Measurements from ENCODE around the gene ATP9B. TPM values are rescaled to one million over a fixed set of nuclear protein-coding genes. Genes with fewer than 3 reads are reported as not detected.

Gene ATP9B
- total and polyA plus RNA-seq, 3 donors from 2014 or later = 32.4 to 113 (median 78.2) TPM

DNA sequence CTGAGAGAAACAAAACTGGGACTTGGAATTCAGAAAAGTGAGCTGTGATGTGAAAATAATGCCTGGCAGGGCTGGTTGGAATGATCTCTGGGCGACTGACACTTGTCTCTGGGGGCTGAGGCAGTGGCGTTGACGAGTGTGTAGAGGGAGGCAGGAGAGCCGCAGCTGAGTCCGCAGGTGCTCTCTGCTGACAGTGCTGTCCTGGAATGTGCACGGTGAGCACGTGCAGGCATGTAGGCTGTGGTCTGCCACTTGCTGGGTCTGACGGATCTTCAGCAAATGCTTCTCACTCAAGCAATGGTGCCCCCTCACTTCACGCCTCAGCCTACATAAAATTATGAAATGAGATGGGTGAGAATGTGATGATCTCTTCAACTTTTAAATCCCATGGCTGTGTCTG is 38.5 kb upstream of the ATP9B start:
- TF ChIP-seq, protein P1, sequence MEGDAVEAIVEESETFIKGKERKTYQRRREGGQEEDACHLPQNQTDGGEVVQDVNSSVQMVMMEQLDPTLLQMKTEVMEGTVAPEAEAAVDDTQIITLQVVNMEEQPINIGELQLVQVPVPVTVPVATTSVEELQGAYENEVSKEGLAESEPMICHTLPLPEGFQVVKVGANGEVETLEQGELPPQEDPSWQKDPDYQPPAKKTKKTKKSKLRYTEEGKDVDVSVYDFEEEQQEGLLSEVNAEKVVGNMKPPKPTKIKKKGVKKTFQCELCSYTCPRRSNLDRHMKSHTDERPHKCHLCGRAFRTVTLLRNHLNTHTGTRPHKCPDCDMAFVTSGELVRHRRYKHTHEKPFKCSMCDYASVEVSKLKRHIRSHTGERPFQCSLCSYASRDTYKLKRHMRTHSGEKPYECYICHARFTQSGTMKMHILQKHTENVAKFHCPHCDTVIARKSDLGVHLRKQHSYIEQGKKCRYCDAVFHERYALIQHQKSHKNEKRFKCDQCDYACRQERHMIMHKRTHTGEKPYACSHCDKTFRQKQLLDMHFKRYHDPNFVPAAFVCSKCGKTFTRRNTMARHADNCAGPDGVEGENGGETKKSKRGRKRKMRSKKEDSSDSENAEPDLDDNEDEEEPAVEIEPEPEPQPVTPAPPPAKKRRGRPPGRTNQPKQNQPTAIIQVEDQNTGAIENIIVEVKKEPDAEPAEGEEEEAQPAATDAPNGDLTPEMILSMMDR (IDR thresholded peaks at IDR 0.05) = no peak
- no peak for TF ChIP-seq POLR2A (IDR thresholded peaks at IDR 0.05)
- no peaks in the 10 kb centered on the region for H3K4me1 ChIP-seq
- H3K27ac ChIP-seq = no peak overlapping the region
- 80 to 90% methylated on average over 9 of the region's 9 CpGs for WGBS, 2 donors
- intact Hi-C loops (cut with DNase I; ENCODE audit: low total_unique reads) = no loop called here
- no peak for DNase-seq
- no peaks in the 10 kb centered on the region for H3K36me3 ChIP-seq (ENCODE audit: low read depth, missing control alignments)
- H3K27me3 ChIP-seq = no peaks in the 10 kb centered on the region
- H3K9me3 ChIP-seq = no peaks in the 10 kb centered on the region
- no peak overlapping the region for H3K4me3 ChIP-seq

DNA sequence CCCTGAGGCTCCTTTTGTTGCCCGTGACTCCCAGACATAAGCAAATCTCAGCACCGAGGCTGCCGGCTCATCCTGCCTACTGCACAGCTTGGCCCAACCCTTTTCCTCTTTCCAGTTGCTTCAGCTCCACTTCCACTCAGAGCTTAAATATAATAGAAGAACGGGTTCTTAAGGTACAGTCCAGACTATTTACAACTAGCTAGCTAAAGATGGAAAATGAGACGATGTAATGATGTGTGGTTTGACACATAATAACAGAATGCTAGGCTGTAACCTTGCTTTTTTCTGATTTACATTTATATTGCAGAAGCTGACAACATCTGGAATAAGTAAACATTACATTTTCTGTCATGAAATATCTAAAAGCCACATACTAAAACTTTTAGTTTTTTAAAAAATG is 26.9 kb upstream of the ATP9B start:
- Histone ChIP-seq H3K9me3 (no peaks in the 10 kb centered on the region), H3K4me3 (no peak overlapping the region), H3K36me3 (ENCODE audit: low read depth, missing control alignments) (no peaks in the 10 kb centered on the region), H3K27me3 (no peaks in the 10 kb centered on the region), H3K27ac (no peak overlapping the region), H3K4me1 (no peaks in the 10 kb centered on the region)
- 63 to 84% methylated on average over 5 of the region's 5 CpGs for WGBS, 2 donors
- TF ChIP-seq, protein P1 (IDR thresholded peaks at IDR 0.05) = no peak
- no peak for TF ChIP-seq POLR2A (IDR thresholded peaks at IDR 0.05)
- intact Hi-C loops (cut with DNase I; ENCODE audit: low total_unique reads) = no loop called here
- DNase-seq = no peak

DNA sequence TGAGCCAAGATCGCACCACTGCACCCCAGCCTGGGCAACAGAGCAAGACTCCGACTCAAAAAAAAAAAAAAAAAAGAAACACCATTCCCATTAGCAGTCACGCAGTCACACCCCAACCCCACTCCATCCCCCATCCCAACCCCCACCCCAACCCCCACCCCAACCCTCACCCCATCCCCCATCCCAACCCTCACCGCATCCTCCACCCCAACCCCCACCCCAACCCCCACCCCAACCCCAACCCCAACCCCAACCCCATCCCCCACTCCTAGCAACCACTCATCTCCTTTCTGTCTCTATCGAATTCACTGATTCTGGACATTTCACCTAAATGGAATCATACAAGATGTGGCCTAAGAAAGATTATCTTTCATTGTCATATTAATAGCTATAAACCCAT is 25.9 kb upstream of the ATP9B start:
- WGBS, 2 donors = 92 to 93% methylated on average over 5 of the region's 5 CpGs
- H3K36me3 ChIP-seq (ENCODE audit: low read depth, missing control alignments) = no peaks in the 10 kb centered on the region
- H3K27ac ChIP-seq = no peak overlapping the region
- H3K27me3 ChIP-seq = no peaks in the 10 kb centered on the region
- no peaks in the 10 kb centered on the region for H3K9me3 ChIP-seq
- H3K4me3 ChIP-seq = no peak overlapping the region
- H3K4me1 ChIP-seq = no peaks in the 10 kb centered on the region
- TF ChIP-seq, protein P1 (IDR thresholded peaks at IDR 0.05) = no peak
- TF ChIP-seq POLR2A (IDR thresholded peaks at IDR 0.05) = no peak
- intact Hi-C loops (cut with DNase I; ENCODE audit: low total_unique reads) = no loop called here
- no peak for DNase-seq

DNA sequence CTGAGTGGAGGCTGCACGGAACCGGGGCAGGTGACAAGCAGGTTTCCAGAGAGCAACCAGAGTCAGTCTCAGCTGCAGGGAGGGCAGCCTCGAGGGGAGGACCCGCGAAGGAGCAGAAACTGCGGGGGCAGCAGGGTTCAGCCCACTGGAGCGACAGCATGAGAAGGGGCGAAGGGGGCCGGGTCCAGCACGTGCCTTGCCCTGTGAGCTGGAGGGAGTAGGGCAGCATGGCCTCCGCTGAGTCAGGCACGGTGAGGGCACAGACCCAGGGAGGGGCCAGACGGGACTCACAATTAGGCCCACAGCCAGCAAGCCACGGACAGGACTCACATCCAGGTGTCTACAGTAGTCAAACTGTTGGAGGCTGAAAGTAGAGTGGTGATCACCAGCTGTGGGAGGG is 22.7 kb upstream of the ATP9B start:
- DNase-seq = no peak
- H3K27ac ChIP-seq = no peak overlapping the region
- intact Hi-C loops (cut with DNase I; ENCODE audit: low total_unique reads) = no loop called here
- H3K36me3 ChIP-seq (ENCODE audit: low read depth, missing control alignments) = no peaks in the 10 kb centered on the region
- WGBS, 2 donors = 50% methylated on average over 14 of the region's 14 CpGs
- H3K4me1 ChIP-seq = no peaks in the 10 kb centered on the region
- H3K27me3 ChIP-seq = no peaks in the 10 kb centered on the region
- H3K4me3 ChIP-seq = no peak overlapping the region
- no peaks in the 10 kb centered on the region for H3K9me3 ChIP-seq
- TF ChIP-seq, protein P1 (IDR thresholded peaks at IDR 0.05) = no peak

DNA sequence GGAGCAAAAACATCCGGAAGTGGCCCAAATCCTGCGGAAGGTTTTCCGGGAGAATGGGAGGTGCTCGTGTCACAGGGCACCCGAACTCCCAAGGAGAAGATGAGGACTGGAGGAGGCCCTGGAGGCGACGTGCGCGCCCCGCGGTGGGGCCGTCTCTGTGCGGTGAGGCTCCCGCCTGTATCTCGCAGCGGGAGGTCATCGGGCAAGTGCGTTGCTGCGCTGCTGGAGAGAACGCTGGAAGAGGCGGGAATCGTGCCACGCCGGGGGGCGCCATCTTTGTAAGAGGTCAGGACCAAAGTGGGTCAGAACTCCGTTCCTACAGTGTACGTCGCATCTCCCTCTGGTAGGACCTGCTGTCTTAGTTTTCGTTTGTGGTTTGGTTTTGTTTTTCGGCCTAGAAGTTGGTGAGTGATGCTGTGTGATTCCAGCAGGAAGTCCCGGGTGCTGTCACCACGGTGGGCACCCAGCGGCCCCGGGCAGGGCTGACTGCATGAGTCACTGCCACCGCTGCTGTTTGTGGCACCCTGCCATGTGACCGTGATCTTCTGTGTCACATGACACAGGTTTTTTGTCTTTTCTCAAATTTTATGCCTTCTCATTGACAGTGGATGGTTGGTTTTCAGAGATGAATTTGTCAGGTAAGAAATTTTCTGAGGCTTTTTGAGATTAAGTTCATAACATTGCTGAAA is 21.5 kb upstream of the ATP9B start:
- H3K4me3 ChIP-seq = peak overlapping the region; percentile 39 to 54
- no peaks in the 10 kb centered on the region for H3K27me3 ChIP-seq
- H3K27ac ChIP-seq = no peak overlapping the region
- no peak for DNase-seq
- H3K4me1 ChIP-seq = no peaks in the 10 kb centered on the region
- H3K9me3 ChIP-seq = no peaks in the 10 kb centered on the region
- TF ChIP-seq, protein P1 (IDR thresholded peaks at IDR 0.05) = no peak
- no peak for TF ChIP-seq POLR2A (IDR thresholded peaks at IDR 0.05)
- no peaks in the 10 kb centered on the region for H3K36me3 ChIP-seq (ENCODE audit: low read depth, missing control alignments)
- intact Hi-C loops (cut with DNase I; ENCODE audit: low total_unique reads) = no loop called here
- WGBS, 2 donors = 49 to 60% methylated on average over 15 to 36 of the region's 36 CpGs
